IMR-90 (cell line): Measurements from ENCODE around the gene ZBTB1. TPM values are rescaled to one million over a fixed set of nuclear protein-coding genes. Genes with fewer than 3 reads are reported as not detected.

Experiments used
- ATAC-seq: fragments of 200-7000 bp; cut with Tn5 transposase; 2 replicates; pipeline ENCODE4 v1.9.1; 2020; ENCODE audit warnings: low read depth, mild to moderate bottlenecking, moderate library complexity
- BruUV-seq: library from RNA; stranded (reverse); fragments of 400-500 nt; replicated peaks from 2 replicates; lab custom pipeline; 2021; lab: Mats Ljungman, UMichigan
- CTCF ChIA-PET: fragments of 300-600 bp; formaldehyde crosslinking; extraction: SDS; loops from one replicate; lab custom pipeline; 2021; ENCODE audit warnings: antibody characterized with exemption; lab: Yijun Ruan, JAX
- POLR2A ChIA-PET: fragments of 300-600 bp; sonication (Branson Sonifier 250); formaldehyde crosslinking; loops from one replicate; lab custom pipeline; 2022; ENCODE audit warnings: antibody characterized with exemption; ENCODE audit not compliant: unreplicated experiment; lab: Charles Lee
- DNase-seq: peaks from one replicate; pipeline ENCODE4 v3.0.0; 2013
- H2AFZ ChIP-seq: replicated peaks from 2 replicates; pipeline ENCODE3; 2013; ENCODE audit warnings: low read length, mild to moderate bottlenecking; ENCODE audit not compliant: poor library complexity
- H2AK5ac ChIP-seq: 2 replicates; pipeline ENCODE4 v1.6.1; 2013; ENCODE audit warnings: low read depth, low read length, inconsistent platforms
- H2AK9ac ChIP-seq: replicated peaks from 2 replicates; pipeline ENCODE3; 2013; ENCODE audit warnings: mild to moderate bottlenecking, low read depth, low read length, moderate library complexity; ENCODE audit not compliant: poor library complexity
- H2BK120ac ChIP-seq: 2 replicates; pipeline ENCODE4 v1.6.1; 2013; ENCODE audit warnings: low read depth, low read length, inconsistent platforms
- H2BK15ac ChIP-seq: 3 replicates; pipeline ENCODE4 v1.6.1; 2013; ENCODE audit warnings: low read depth, low read length, inconsistent platforms
- H2BK20ac ChIP-seq: 2 replicates; pipeline ENCODE4 v1.6.1; 2013; ENCODE audit warnings: low read depth, mild to moderate bottlenecking, inconsistent platforms, low read length, moderate library complexity
- H2BK5ac ChIP-seq: 2 replicates; pipeline ENCODE4 v1.6.1; 2013; ENCODE audit warnings: mild to moderate bottlenecking, low read depth, low read length, inconsistent platforms; ENCODE audit not compliant: poor library complexity, severe bottlenecking
- H3K14ac ChIP-seq: replicated peaks from 2 replicates; pipeline ENCODE4 v1.6.1; 2013; ENCODE audit warnings: low read depth, low read length, inconsistent platforms
- H3K18ac ChIP-seq: 2 replicates; pipeline ENCODE4 v1.6.1; 2013; ENCODE audit warnings: low read depth, low read length, control low read depth
- H3K23ac ChIP-seq: 2 replicates; pipeline ENCODE4 v1.6.1; 2013; ENCODE audit warnings: low read depth, low read length, inconsistent platforms
- H3K27ac ChIP-seq: 2 replicates; pipeline ENCODE4 v1.5.1; 2013; ENCODE audit warnings: mild to moderate bottlenecking, control low read depth, low read length; ENCODE audit not compliant: insufficient read depth
- H3K27me3 ChIP-seq: 2 replicates; pipeline ENCODE4 v1.6.1; 2013; ENCODE audit warnings: low read length; ENCODE audit not compliant: control insufficient read depth, insufficient read depth
- H3K36me3 ChIP-seq: 2 replicates; pipeline ENCODE4 v1.6.1; 2013; ENCODE audit warnings: low read length, mixed read lengths; ENCODE audit not compliant: control insufficient read depth, insufficient read depth
- H3K4ac ChIP-seq: 2 replicates; pipeline ENCODE4 v1.6.1; 2013; ENCODE audit warnings: low read depth, low read length, inconsistent platforms
- H3K4me1 ChIP-seq: 2 replicates; pipeline ENCODE4 v1.6.1; 2013; ENCODE audit warnings: low read length, mixed read lengths; ENCODE audit not compliant: control insufficient read depth, insufficient read depth
- H3K4me2 ChIP-seq: 2 replicates; pipeline ENCODE4 v1.6.1; 2013; ENCODE audit warnings: low read depth, mild to moderate bottlenecking, control low read depth, low read length, moderate library complexity
- H3K4me3 ChIP-seq: 2 replicates; pipeline ENCODE4 v1.5.1; 2013; ENCODE audit warnings: low read depth, mild to moderate bottlenecking, control low read depth, low read length, moderate library complexity; ENCODE audit not compliant: insufficient read depth
- H3K56ac ChIP-seq: 2 replicates; pipeline ENCODE4 v1.6.1; 2013; ENCODE audit warnings: low read length, inconsistent platforms; ENCODE audit not compliant: insufficient read depth; ENCODE audit errors: extremely low read depth
- H3K79me1 ChIP-seq, 2 experiments: 2 replicates each; pipeline ENCODE4 v1.6.1; 2013; ENCODE audit warnings: low read length in 2 of 2, inconsistent platforms in 1 of 2, low read depth in 1 of 2
- H3K9ac ChIP-seq: 2 replicates; pipeline ENCODE4 v1.6.1; 2013; ENCODE audit warnings: low read depth, low read length, control low read depth
- H3K9me1 ChIP-seq: 2 replicates; pipeline ENCODE4 v1.6.1; 2013; ENCODE audit warnings: low read length, inconsistent platforms; ENCODE audit not compliant: insufficient read depth
- H3K9me3 ChIP-seq: 2 replicates; pipeline ENCODE4 v1.6.1; 2013; ENCODE audit warnings: low read length; ENCODE audit not compliant: control insufficient read depth, insufficient read depth
- H4K20me1 ChIP-seq: 2 replicates; pipeline ENCODE4 v1.6.1; 2013; ENCODE audit warnings: low read length, inconsistent platforms; ENCODE audit not compliant: insufficient read depth
- H4K5ac ChIP-seq: 2 replicates; pipeline ENCODE4 v1.6.1; 2013; ENCODE audit warnings: mild to moderate bottlenecking, low read depth, low read length, control low read depth
- H4K8ac ChIP-seq, 2 experiments: 2 replicates each; pipeline ENCODE4 v1.6.1; 2013; ENCODE audit warnings: low read depth in 2 of 2, low read length in 2 of 2, control low read depth in 1 of 2, inconsistent platforms in 1 of 2
- H4K91ac ChIP-seq: 2 replicates; pipeline ENCODE4 v1.6.1; 2013; ENCODE audit warnings: low read depth, low read length, inconsistent platforms; ENCODE audit not compliant: insufficient read depth
- FOS ChIP-seq: fragments of 150-350 bp; IDR thresholded peaks from 2 replicates; pipeline ENCODE4 v1.6.1; 2016; ENCODE audit warnings: low read depth, low read length
- RFX5 ChIP-seq: IDR thresholded peaks from 2 replicates; pipeline ENCODE4 v1.8.0; 2012; ENCODE audit warnings: low read depth, mild to moderate bottlenecking, low read length, moderate library complexity
- USF2 ChIP-seq: fragments of 150-350 bp; IDR thresholded peaks from 2 replicates; pipeline ENCODE4 v1.6.1; 2017; ENCODE audit warnings: mild to moderate bottlenecking, antibody characterized with exemption, low read length, low read depth
- WGBS, 2 experiments: methylation state at CpG; one replicate each; pipeline versions ENCODE4 v1.1.5 to v1.1.7; 2013; ENCODE audit warnings: missing lambda C conversion rate in 2 of 2; ENCODE audit not compliant: insufficient read length in 1 of 2; ENCODE audit errors: extremely low coverage in 2 of 2; 5-methylcytosine and 5-hydroxymethylcytosine counted together
- dilution Hi-C: fragments of 300-500 bp; cut with HindIII; formaldehyde crosslinking; loops from one replicate; pipeline ENCODE4 v1.14.3; 2018; ENCODE audit warnings: low sequenced_read_pairs; ENCODE audit not compliant: unreplicated experiment
- in situ Hi-C: fragments of 300-500 bp; cut with MboI; formaldehyde crosslinking; loops from 3 replicates; pipeline ENCODE4 v1.14.3; 2019; ENCODE audit warnings: low sequenced_read_pairs, inconsistent platforms, mixed read lengths
- intact Hi-C: fragments of 100-400 bp; cut with micrococcal nuclease; formaldehyde crosslinking; loops from 2 replicates; pipeline ENCODE4 v1.10.0; 2022
- polyA plus RNA-seq, 3 experiments: library from polyadenylated mRNA; depleted of rRNA; stranded (reverse); fragments of >200 nt; gene quantifications; 2 replicates each; pipeline ENCODE4 v1.2.3, GENCODE V29; 2012; ENCODE audit warnings: low replicate concordance in 1 of 3
- total RNA-seq: library from RNA; depleted of rRNA; stranded (reverse); fragments of >200 nt; gene quantifications from 2 replicates; pipeline ENCODE4 v1.2.3, GENCODE V29; 2012
- TF ChIP-seq, protein P1 (sequence below): conservative IDR thresholded peaks from 2 replicates; pipeline ENCODE4 v1.5.1; 2012; ENCODE audit warnings: mild to moderate bottlenecking, low read depth, low read length, improper control_type of control experiment

ZBTB1 gene
- total and polyA plus RNA-seq, 2 of the 4 experiments (the other 2 are of a cell fraction), result 19.0 to 37.3 TPM

- no peak overlapping the region for H3K56ac ChIP-seq
- dilution Hi-C loops, result no loop called here
These were observed 4.5 kb downstream of the ZBTB1 start for GRCh38 chr14:64509036-64509435.

More at GRCh38 chr14:64509036-64509435, 4.5 kb downstream of the ZBTB1 start:
- ChIA-PET CTCF (interaction anchor here (0.7 to 1.0 kb wide), 2 partner anchors 128 to 411 kb away, joined by 3 to 4 read pairs; no protein-coding TSS in a partner anchor), POLR2A (interaction anchor here (0.6 to 1.0 kb wide), 2 partner anchors 21 to 32 kb away, joined by 3 to 5 read pairs; partner anchors contain the start of gene HSPA2)
- H2AFZ ChIP-seq, result no peak overlapping the region
- no peak overlapping the region for H4K8ac ChIP-seq
- H3K27me3 ChIP-seq, result no peaks in the 10 kb centered on the region
- H3K27ac ChIP-seq, result no peak overlapping the region
- H3K18ac ChIP-seq, result no peak overlapping the region
- 92% methylated on average over 5 of the region's 8 CpGs; no CpG with 5 or more reads in 1 of the 2 experiments for WGBS, 2 experiments
- in situ Hi-C loops (no loop called here), intact Hi-C loops (no loop called here)
- H4K91ac ChIP-seq, result no peak overlapping the region
- no peaks in the 10 kb centered on the region for H3K9me3 ChIP-seq
- H4K20me1 ChIP-seq, result peaks cover 83% of the 10 kb centered on the region
- H2AK9ac ChIP-seq, result no peak overlapping the region
- no peak overlapping the region for H3K14ac ChIP-seq
- no TSS peak for BruUV-seq
- no peak overlapping the region for H2BK5ac ChIP-seq
- ATAC-seq, result no peak
- no peak overlapping the region for H2BK20ac ChIP-seq
- H3K79me1 ChIP-seq, result peaks cover 0 to 59% of the 10 kb centered on the region in 2 experiments; a peak in 2 of 4 replicates
- H2BK120ac ChIP-seq, result no peak overlapping the region
- H3K4me2 ChIP-seq, result no peak overlapping the region
- DNase-seq, result no peak
- H4K5ac ChIP-seq, result no peak overlapping the region
- peaks cover 7% of the 10 kb centered on the region for H3K4me1 ChIP-seq
- H2AK5ac ChIP-seq, result no peak overlapping the region
- H2BK15ac ChIP-seq, result no peak overlapping the region
- H3K23ac ChIP-seq, result peak overlapping the region; percentile 75; the same call in 1 of the 2 replicates
- peaks cover 12% of the 10 kb centered on the region for H3K9me1 ChIP-seq
- no peak for TF ChIP-seq USF2
- no peak for TF ChIP-seq FOS
- no peak for TF ChIP-seq RFX5
- TF ChIP-seq, protein P1, sequence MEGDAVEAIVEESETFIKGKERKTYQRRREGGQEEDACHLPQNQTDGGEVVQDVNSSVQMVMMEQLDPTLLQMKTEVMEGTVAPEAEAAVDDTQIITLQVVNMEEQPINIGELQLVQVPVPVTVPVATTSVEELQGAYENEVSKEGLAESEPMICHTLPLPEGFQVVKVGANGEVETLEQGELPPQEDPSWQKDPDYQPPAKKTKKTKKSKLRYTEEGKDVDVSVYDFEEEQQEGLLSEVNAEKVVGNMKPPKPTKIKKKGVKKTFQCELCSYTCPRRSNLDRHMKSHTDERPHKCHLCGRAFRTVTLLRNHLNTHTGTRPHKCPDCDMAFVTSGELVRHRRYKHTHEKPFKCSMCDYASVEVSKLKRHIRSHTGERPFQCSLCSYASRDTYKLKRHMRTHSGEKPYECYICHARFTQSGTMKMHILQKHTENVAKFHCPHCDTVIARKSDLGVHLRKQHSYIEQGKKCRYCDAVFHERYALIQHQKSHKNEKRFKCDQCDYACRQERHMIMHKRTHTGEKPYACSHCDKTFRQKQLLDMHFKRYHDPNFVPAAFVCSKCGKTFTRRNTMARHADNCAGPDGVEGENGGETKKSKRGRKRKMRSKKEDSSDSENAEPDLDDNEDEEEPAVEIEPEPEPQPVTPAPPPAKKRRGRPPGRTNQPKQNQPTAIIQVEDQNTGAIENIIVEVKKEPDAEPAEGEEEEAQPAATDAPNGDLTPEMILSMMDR, result no peak
- no peak overlapping the region for H3K9ac ChIP-seq
- no peaks in the 10 kb centered on the region for H3K36me3 ChIP-seq
- no peak overlapping the region for H3K4me3 ChIP-seq
- H3K4ac ChIP-seq, result no peak overlapping the region
